Measurements from ENCODE around the gene NRG4. TPM values are rescaled to one million over a fixed set of nuclear protein-coding genes. Genes with fewer than 3 reads are reported as not detected.
A peak's percentile ranks its signal among the peaks of the same experiment; 100 is the strongest.
"Not testable (repeated sequence)": the region's sequence is repeated elsewhere in the genome, so short reads cannot be mapped to it uniquely, and the experiment has no call there.

Gene NRG4
- total RNA-seq, 1 donor from 2014 or later: 0.27 TPM

GRCh38 chr15:75930866-75931265 is 81.4 kb downstream of the NRG4 start:
- intact Hi-C loops (cut with DNase I): no loop called here
- ATAC-seq (no peak), DNase-seq (ENCODE audit: low spot score) (no peak)

GRCh38 chr15:75929799-75930565 is 82.2 kb downstream of the NRG4 start:
- intact Hi-C loops (cut with DNase I): no loop called here
- DNase-seq (ENCODE audit: low spot score) (no peak), ATAC-seq (no peak)

DNA sequence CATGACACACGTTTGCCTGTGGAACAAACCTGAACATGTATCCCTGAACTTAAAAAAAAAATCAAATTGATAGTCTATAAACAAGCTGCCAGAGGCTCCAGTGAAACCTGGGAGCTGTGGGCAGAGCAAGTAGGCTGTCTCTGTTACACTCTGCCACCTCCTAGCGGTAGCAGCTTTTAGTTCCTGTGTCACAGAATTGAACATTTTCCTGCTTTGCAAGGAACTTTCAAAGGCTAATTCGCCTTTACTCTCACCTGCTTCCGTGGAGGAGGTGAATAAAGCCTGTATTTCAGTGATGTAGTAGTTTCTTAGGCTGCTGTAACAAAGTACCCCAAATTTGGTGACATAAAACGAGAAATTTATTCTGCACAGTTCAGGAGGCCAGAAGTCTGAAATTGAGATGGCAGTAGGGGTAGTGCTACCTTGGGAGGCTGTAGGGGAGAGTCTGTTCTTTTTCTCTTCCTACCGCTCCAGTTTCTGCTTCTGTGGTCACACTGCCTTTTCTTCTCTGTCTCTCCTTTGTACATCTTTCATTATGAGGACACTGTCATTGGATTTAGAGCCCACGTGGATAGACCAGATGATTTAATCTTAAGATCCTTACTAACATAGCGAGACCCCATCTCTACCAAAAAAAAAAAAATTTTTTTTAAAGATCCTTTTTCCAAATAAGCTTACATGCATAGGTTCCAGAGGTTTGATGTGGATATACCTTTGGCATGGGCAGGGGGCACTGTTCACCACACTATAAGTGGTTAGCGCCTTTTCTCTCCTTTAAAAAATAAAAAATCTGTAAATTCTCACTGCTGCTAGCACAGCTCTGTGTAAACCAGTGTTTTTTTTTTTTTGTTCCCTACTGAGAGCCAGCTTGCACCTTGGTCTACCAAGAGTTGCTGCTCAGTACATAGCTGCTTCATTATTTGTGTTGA is 83.3 kb downstream of the NRG4 start:
- intact Hi-C loops (cut with DNase I): no loop called here
- DNase-seq (ENCODE audit: low spot score) (no peak), ATAC-seq (no peak)

GRCh38 chr15:75927601-75928000 is 84.6 kb downstream of the NRG4 start:
- ATAC-seq: no peak
- DNase-seq (ENCODE audit: low spot score): no peak
- intact Hi-C loops (cut with DNase I): no loop called here

DNA sequence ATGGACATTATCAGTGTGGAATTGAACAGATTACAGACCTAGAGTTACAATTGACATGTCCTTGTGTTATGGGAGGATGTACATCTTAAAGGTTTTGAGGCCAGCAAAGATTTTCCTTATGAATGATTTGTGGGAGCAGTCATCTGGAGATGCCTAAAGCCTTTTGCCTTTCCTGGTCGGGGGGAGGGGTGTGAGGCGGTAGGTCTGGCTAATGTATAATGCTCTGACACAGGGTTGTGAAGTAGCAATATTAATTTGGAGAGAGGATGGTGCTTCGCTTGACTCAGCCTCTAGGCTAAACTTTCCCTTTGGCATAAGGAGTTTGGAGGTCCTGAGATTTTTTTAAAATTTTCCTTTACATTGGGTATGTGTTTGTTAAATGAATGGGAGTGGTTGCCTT is 85.3 kb downstream of the NRG4 start:
- intact Hi-C loops (cut with DNase I): no loop called here
- ATAC-seq: no peak
- DNase-seq (ENCODE audit: low spot score): no peak

DNA sequence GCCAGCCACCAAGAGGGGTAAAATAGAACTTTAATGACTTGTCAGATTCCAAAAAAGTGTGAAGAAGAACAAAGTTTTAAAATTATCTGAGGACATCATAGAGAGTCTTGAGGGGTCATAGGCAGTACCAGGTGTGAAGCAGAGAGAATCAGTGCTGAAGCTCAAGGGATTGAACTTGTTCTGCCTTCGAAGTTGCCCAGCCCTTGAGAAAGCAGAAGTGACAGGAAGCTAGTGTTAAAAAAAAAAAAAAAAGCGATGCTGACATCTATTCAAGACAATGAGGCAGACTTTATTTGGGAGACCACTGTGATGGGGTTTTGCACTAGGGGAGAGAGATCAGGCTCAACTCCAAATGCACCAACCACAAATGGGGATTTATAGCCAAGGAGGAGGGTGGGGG is 86.8 kb downstream of the NRG4 start:
- intact Hi-C loops (cut with DNase I): no loop called here

DNA sequence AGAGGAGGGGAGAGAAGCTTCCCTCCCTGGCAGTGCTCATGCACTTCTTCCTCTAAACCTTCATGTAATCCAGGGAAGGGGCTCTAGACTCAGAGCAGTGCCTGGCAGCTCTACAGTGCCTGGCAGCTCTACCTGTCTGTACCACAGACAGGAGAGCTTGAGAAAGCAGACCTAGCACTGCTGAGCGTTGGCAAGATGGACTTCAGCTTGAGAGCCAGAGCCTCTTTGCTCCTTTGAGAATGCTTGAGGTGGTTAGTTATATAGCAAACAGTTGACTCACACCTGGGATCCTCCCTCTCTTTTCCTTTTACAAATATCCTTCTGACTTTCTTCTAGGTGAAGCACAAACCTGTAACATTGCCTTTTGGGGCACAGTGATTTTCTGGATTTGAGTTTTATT is 87.6 kb downstream of the NRG4 start:
- DNase-seq (ENCODE audit: low spot score) (no peak), ATAC-seq (no peak)
- intact Hi-C loops (cut with DNase I): no loop called here

More for the DNA sequence above, 86.8 kb downstream of the NRG4 start:
- no peak for ATAC-seq
- DNase-seq (ENCODE audit: low spot score): no peak

DNA sequence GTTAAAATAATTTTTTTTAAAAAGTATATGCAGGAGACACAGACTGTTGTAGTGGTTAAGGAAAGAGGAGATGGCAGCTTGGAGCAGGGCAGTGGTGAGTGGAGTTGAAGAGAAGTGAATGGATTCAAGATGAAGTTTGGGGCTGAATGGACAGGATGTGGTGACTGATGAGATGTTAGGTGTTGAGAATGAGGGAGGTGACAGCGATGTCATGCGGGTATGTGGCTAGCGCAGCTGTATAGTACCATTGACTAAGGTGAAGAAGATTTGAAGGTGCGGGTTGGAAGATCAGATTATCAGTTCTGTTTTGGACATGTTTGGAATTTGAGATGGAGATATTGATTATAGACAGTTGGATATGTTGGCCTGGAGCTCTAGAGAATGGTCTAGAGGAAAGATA is 88.5 kb downstream of the NRG4 start:
- no peak for DNase-seq (ENCODE audit: low spot score)
- ATAC-seq: no peak
- intact Hi-C loops (cut with DNase I): no loop called here

DNA sequence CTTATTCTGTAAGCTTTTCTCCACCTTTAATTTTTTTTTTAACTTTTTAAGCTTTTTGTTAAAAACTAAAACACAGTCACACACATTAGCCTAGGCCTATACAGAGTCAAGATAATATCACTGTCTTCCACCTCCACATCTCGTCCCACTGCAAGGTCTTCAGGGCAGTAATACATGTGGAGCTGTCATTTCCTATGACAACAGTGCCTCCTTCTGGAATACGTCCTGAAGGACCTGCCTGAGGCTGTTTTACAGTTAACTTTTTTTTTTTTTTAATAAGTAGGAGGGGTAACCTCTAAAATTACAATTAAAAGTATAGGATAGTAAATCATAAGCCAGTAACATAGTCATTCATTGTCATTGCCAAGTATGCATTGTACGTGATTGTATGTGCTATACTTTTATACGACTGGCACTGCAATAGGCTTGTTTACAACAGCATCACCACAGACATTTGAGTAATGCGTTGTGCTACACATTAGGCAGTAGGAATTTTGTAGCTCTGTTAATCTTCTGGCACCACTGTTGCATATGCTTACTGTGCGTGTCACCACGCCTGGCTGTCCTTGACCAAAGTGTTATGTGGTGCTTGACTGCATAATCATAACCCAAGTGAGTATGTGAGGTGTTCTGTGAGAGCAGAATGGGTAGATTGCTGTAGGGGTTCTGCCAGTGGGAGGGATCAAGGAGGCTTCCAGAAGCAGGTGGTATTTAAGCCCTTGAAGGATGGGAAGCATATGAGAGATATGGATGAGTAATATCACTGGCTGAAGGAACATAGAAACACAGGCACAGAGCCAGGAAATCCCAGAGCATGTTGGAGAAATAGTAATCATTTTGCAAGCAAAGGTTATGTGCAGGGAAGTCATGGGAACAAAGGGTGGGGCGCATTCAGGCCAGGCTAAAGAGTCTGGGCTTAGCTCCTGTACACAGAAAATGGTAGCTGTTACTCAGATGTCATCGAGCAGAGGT is 90.2 kb downstream of the NRG4 start:
- ATAC-seq (peak; percentile 87), DNase-seq (ENCODE audit: low spot score) (peak; percentile 60)
- intact Hi-C loops (cut with DNase I): no loop called here

- ATAC-seq (no peak), DNase-seq (ENCODE audit: low spot score) (no peak)
- intact Hi-C loops (cut with DNase I): no loop called here
These were observed 92.1 kb downstream of the NRG4 start for GRCh38 chr15:75920079-75920478.

GRCh38 chr15:75918135-75918534 is 94.1 kb downstream of the NRG4 start:
- DNase-seq (ENCODE audit: low spot score) (no peak), ATAC-seq (no peak)
- intact Hi-C loops (cut with DNase I): no loop called here

DNA sequence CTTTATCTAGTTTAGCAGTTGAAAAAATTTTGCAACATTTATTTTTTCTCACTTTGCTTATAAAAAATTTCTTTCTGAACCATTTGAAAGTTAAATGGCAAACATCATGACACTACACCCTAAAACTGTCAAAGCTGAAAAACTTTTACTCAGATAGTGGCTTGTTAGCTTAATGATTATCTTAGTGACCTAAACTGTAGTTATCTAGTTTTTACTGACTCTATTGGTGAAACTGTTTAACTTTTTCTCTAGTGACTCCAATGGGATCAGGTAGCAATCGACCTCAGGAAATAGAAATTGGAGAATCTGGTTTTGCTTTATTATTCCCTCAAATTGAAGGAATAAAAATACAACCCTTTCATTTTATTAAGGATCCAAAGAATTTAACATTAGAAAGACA is 95.2 kb downstream of the NRG4 start:
- ATAC-seq: no peak
- DNase-seq (ENCODE audit: low spot score): no peak
- intact Hi-C loops (cut with DNase I): no loop called here

- ATAC-seq; intact Hi-C loops (cut with DNase I); DNase-seq (ENCODE audit: low spot score): not testable (repeated sequence)
These were observed 101.9 kb downstream of the NRG4 start for GRCh38 chr15:75910355-75910754.

- ATAC-seq (no peak), DNase-seq (ENCODE audit: low spot score) (no peak)
- intact Hi-C loops (cut with DNase I): no loop called here
These were observed 107.0 kb downstream of the NRG4 start for GRCh38 chr15:75905231-75905630.

- intact Hi-C loops (cut with DNase I): no loop called here
These were observed 108.6 kb downstream of the NRG4 start, which contains the start of gene FBXO22 for GRCh38 chr15:75903331-75904239. Gene FBXO22, plus strand, starts transcription at chr15:75903878. Its CDS starts 86 bp downstream, at chr15:75903964.

DNA sequence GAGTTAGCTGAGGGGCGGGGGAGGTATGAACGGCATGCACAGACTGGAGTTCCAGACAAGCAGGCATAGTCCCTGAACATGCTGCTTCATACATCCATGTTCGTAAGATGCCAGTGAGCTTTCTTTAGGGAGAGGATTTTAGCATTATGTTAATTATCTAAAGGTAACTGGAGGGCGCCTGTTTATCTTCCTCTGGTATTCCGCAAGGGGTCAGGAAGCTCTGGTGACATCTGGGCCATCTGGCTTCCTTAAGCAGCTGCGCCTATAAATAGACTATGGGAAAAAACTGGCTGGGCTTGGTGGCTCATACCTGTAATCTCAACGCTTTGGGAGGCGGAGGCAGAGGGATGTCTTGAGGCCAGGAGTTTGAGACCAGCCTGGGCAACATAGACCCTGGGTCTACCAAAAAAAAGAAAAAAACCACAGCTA is 110.1 kb downstream of the NRG4 start:
- intact Hi-C loops (cut with DNase I): no loop called here
- no peak for DNase-seq (ENCODE audit: low spot score)
- no peak for ATAC-seq

More at GRCh38 chr15:75903331-75904239, 108.6 kb downstream of the NRG4 start, which contains the start of gene FBXO22:
- ATAC-seq: peak; percentile 100
- peak; percentile 93 for DNase-seq (ENCODE audit: low spot score)

GRCh38 chr15:75900577-75900976 is 111.6 kb downstream of the NRG4 start:
- intact Hi-C loops (cut with DNase I): no loop called here
- DNase-seq (ENCODE audit: low spot score) (no peak), ATAC-seq (no peak)

DNA sequence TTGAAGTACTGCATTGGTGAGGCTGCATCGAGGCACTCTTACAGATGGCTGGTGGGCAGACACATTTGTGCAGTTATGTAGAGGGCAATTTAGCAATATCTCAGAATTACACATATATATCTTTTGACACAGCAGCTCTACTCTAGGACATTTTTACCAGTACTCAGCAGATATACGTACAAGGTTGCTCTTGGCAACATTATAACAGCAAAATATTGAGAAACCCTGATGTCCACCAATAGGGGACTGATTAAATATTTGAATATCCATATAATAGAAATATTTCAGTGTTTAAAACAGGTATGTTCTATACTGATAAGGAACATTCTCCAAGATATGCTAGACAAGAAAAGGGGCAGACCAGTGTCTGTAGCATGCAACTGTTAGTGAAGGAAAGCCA is 116.5 kb downstream of the NRG4 start:
- DNase-seq (ENCODE audit: low spot score) (no peak), ATAC-seq (no peak)
- intact Hi-C loops (cut with DNase I): no loop called here
